GM18511 (cell line): ENCODE measurements around the gene ZC2HC1C.

Experiments
- ATAC-seq: cut with Tn5 transposase; IDR thresholded peaks from one replicate; pipeline ENCODE4 v1.9.1; 2021; ENCODE audit warnings: mild to moderate bottlenecking, moderate library complexity; ENCODE audit not compliant: unreplicated experiment

Gene ZC2HC1C

GRCh38 chr14:75128596-75128990 lies 59.2 kb downstream of the ZC2HC1C start:
- ATAC-seq: no peak
